GM18909 (cell line): ENCODE data around the gene TCF15.

Experiments used
- ATAC-seq: cut with Tn5 transposase; IDR thresholded peaks from one replicate; pipeline ENCODE4 v1.9.1; 2021; ENCODE audit warnings: mild to moderate bottlenecking; ENCODE audit not compliant: unreplicated experiment, poor library complexity

TCF15 gene

GRCh38 chr20:617934-618690 lies 8.0 kb upstream of the TCF15 start:
- no peak for ATAC-seq

GRCh38 chr20:615514-615913 lies 5.4 kb upstream of the TCF15 start:
- ATAC-seq = no peak

GRCh38 chr20:611843-612185 lies 1.7 kb upstream of the TCF15 start:
- ATAC-seq = no peak

GRCh38 chr20:611047-611842 lies 1.1 kb upstream of the TCF15 start:
- ATAC-seq = no peak

GRCh38 chr20:609371-609964 lies 641 bp downstream of the TCF15 start:
- ATAC-seq = no peak

- no peak for ATAC-seq
These were observed 1.1 kb downstream of the TCF15 start for GRCh38 chr20:608970-609369.

- no peak for ATAC-seq
These were observed 2.6 kb downstream of the TCF15 start for GRCh38 chr20:607476-607875.

- no peak for ATAC-seq
These were observed 4.9 kb downstream of the TCF15 start for GRCh38 chr20:605237-605636.

GRCh38 chr20:603116-603640 lies 6.9 kb downstream of the TCF15 start:
- no peak for ATAC-seq

GRCh38 chr20:602111-602970 lies 7.8 kb downstream of the TCF15 start:
- no peak for ATAC-seq

- no peak for ATAC-seq
These were observed 9.4 kb downstream of the TCF15 start for GRCh38 chr20:600736-601135.

- no peak for ATAC-seq
These were observed 10.0 kb downstream of the TCF15 start for GRCh38 chr20:600141-600540.

- ATAC-seq = no peak
These were observed 11.8 kb downstream of the TCF15 start for GRCh38 chr20:598133-598850.

GRCh38 chr20:597560-597959 lies 12.5 kb downstream of the TCF15 start:
- no peak for ATAC-seq

- no peak for ATAC-seq
These were observed 14.5 kb downstream of the TCF15 start for GRCh38 chr20:595330-596308.

- no peak for ATAC-seq
These were observed 17.6 kb downstream of the TCF15 start for GRCh38 chr20:592506-592905.

GRCh38 chr20:591941-592340 lies 18.2 kb downstream of the TCF15 start:
- no peak for ATAC-seq

- ATAC-seq = no peak
These were observed 21.0 kb downstream of the TCF15 start for GRCh38 chr20:588932-589672.
